Mesenchymal stem cell (in vitro differentiated cells and primary cell): ENCODE data around the gene RPS27L.
A peak's percentile ranks its signal among the peaks of the same experiment; 100 is the strongest.

Source experiments
- DNase-seq: peaks from one replicate; pipeline ENCODE4 v3.0.0-alpha.2; 2013
- H2AFZ ChIP-seq: one replicate; pipeline ENCODE4 v1.6.1; 2013; ENCODE audit warnings: low read depth, mild to moderate bottlenecking, control low read depth, inconsistent platforms, low read length, moderate library complexity
- H2AK5ac ChIP-seq: 2 replicates; pipeline ENCODE4 v1.6.1; 2013; ENCODE audit warnings: low read length, moderate library complexity, mild to moderate bottlenecking, inconsistent platforms; ENCODE audit not compliant: severe bottlenecking
- H2BK120ac ChIP-seq: one replicate; pipeline ENCODE4 v1.6.1; 2013; ENCODE audit warnings: low read depth, mild to moderate bottlenecking, inconsistent platforms, low read length, moderate library complexity
- H2BK12ac ChIP-seq, 2 experiments: one replicate each; pipeline ENCODE4 v1.6.1; 2013; ENCODE audit warnings: inconsistent platforms in 2 of 2, low read length in 2 of 2, mild to moderate bottlenecking in 2 of 2, moderate library complexity in 2 of 2, control low read depth in 1 of 2
- H2BK15ac ChIP-seq: one replicate; pipeline ENCODE4 v1.6.1; 2013; ENCODE audit warnings: mild to moderate bottlenecking, low read depth, inconsistent platforms; ENCODE audit not compliant: poor library complexity, severe bottlenecking
- H2BK5ac ChIP-seq: 2 replicates; pipeline ENCODE4 v1.6.1; 2013; ENCODE audit warnings: low read depth, mild to moderate bottlenecking, low read length, control low read depth, inconsistent platforms; ENCODE audit not compliant: poor library complexity, severe bottlenecking
- H3K14ac ChIP-seq, 2 experiments: one replicate each; pipeline ENCODE4 v1.6.1; 2013; ENCODE audit warnings: inconsistent platforms in 2 of 2, low read length in 2 of 2, control low read depth in 1 of 2, mild to moderate bottlenecking in 1 of 2, moderate library complexity in 1 of 2
- H3K18ac ChIP-seq, 2 experiments: one replicate each; pipeline ENCODE4 v1.6.1; 2013; ENCODE audit warnings: inconsistent platforms in 2 of 2, low read length in 2 of 2, control low read depth in 1 of 2, low read depth in 1 of 2, mild to moderate bottlenecking in 1 of 2
- H3K23ac ChIP-seq, 2 experiments: one replicate each; pipeline ENCODE4 v1.6.1; 2013; ENCODE audit warnings: inconsistent platforms in 2 of 2, low read length in 2 of 2, mild to moderate bottlenecking in 2 of 2, moderate library complexity in 2 of 2, control low read depth in 1 of 2
- H3K27ac ChIP-seq: 2 replicates; pipeline ENCODE4 v1.5.1; 2013; ENCODE audit warnings: mild to moderate bottlenecking, moderate library complexity, low read length, control low read depth, inconsistent platforms; ENCODE audit not compliant: poor library complexity, severe bottlenecking
- H3K27me3 ChIP-seq, 2 experiments: 2 replicates each; pipeline versions ENCODE4 v1.6.1 to v1.7.0; 2013; ENCODE audit warnings: low read length in 2 of 2, mild to moderate bottlenecking in 2 of 2, moderate library complexity in 2 of 2, control low read depth in 1 of 2, inconsistent platforms in 1 of 2; ENCODE audit not compliant: control insufficient read depth in 1 of 2, insufficient read depth in 1 of 2
- H3K36me3 ChIP-seq, 2 experiments: 2 replicates each; pipeline versions ENCODE4 v1.6.1 to v1.7.0; 2013; ENCODE audit warnings: low read length in 2 of 2, control low read depth in 1 of 2, inconsistent platforms in 1 of 2, low read depth in 1 of 2, mild to moderate bottlenecking in 1 of 2; ENCODE audit not compliant: insufficient read depth in 2 of 2, control insufficient read depth in 1 of 2
- H3K4ac ChIP-seq, 2 experiments: one replicate each; pipeline ENCODE4 v1.6.1; 2013; ENCODE audit warnings: inconsistent platforms in 2 of 2, low read length in 2 of 2, mild to moderate bottlenecking in 2 of 2, moderate library complexity in 2 of 2, control low read depth in 1 of 2, low read depth in 1 of 2
- H3K4me1 ChIP-seq: 2 replicates; pipeline ENCODE4 v1.6.1; 2013; ENCODE audit warnings: low read depth, low read length, control low read depth; ENCODE audit not compliant: control insufficient read depth, insufficient read depth
- H3K4me2 ChIP-seq: 2 replicates; pipeline ENCODE4 v1.6.1; 2013; ENCODE audit warnings: low read length, mild to moderate bottlenecking, inconsistent platforms; ENCODE audit not compliant: poor library complexity, severe bottlenecking
- H3K4me3 ChIP-seq, 2 experiments: 2 replicates each; pipeline versions ENCODE4 v1.5.1 to v1.7.0; 2013; ENCODE audit warnings: low read length in 2 of 2, mild to moderate bottlenecking in 2 of 2, control low read depth in 1 of 2, low read depth in 1 of 2; ENCODE audit not compliant: insufficient read depth in 1 of 2
- H3K79me1 ChIP-seq: replicated peaks from 2 replicates; pipeline ENCODE4 v1.6.1; 2013; ENCODE audit warnings: mild to moderate bottlenecking, control low read depth, low read length, inconsistent platforms; ENCODE audit not compliant: poor library complexity, severe bottlenecking
- H3K9ac ChIP-seq: 2 replicates; pipeline ENCODE4 v1.7.0; 2013; ENCODE audit warnings: mild to moderate bottlenecking, low read length, moderate library complexity
- H3K9me3 ChIP-seq: 2 replicates; pipeline ENCODE4 v1.7.0; 2013; ENCODE audit warnings: mild to moderate bottlenecking, low read length; ENCODE audit not compliant: control insufficient read depth
- H4K8ac ChIP-seq: one replicate; pipeline ENCODE4 v1.6.1; 2013; ENCODE audit warnings: inconsistent platforms, mild to moderate bottlenecking, low read length, moderate library complexity
- H4K91ac ChIP-seq: one replicate; pipeline ENCODE4 v1.6.1; 2013; ENCODE audit warnings: mild to moderate bottlenecking, low read length, inconsistent platforms
- WGBS: methylation state at CpG from one replicate; pipeline ENCODE4 v1.1.7; 2013; ENCODE audit warnings: mixed read lengths; 5-methylcytosine and 5-hydroxymethylcytosine counted together

RPS27L gene

GRCh38 chr15:63178034-63178433 lies 20.8 kb upstream of the RPS27L start:
- no peak overlapping the region for H3K27ac ChIP-seq
- H3K4me1 ChIP-seq = peaks cover 4% of the 10 kb centered on the region
- H3K4me3 ChIP-seq = no peak overlapping the region
- no peak overlapping the region for H4K91ac ChIP-seq
- H3K18ac ChIP-seq = peak overlapping the region in 1 of 2 experiments; percentile 4
- 61% methylated on average over 4 of the region's 5 CpGs for WGBS
- H2AK5ac ChIP-seq = no peak overlapping the region
- H2BK5ac ChIP-seq = no peak overlapping the region
- H2BK12ac ChIP-seq = peak overlapping the region; percentile 24 to 63
- no peak for DNase-seq
- no peaks in the 10 kb centered on the region for H3K36me3 ChIP-seq
- peak overlapping the region; percentile 24 for H4K8ac ChIP-seq
- no peak overlapping the region for H3K4ac ChIP-seq
- no peak overlapping the region for H2BK15ac ChIP-seq
- H3K4me2 ChIP-seq = no peak overlapping the region
- H3K27me3 ChIP-seq = no peaks in the 10 kb centered on the region
- H3K14ac ChIP-seq = no peak overlapping the region
- H3K23ac ChIP-seq = no peak overlapping the region
- no peak overlapping the region for H2AFZ ChIP-seq
- no peaks in the 10 kb centered on the region for H3K79me1 ChIP-seq
- H3K9ac ChIP-seq = no peak overlapping the region
- no peaks in the 10 kb centered on the region for H3K9me3 ChIP-seq
- no peak overlapping the region for H2BK120ac ChIP-seq

GRCh38 chr15:63176302-63176701 lies 19.0 kb upstream of the RPS27L start:
- Histone ChIP-seq H3K4ac (no peak overlapping the region), H3K9me3 (no peaks in the 10 kb centered on the region), H3K36me3 (no peaks in the 10 kb centered on the region), H3K23ac (no peak overlapping the region), H3K27ac (no peak overlapping the region), H2BK120ac (no peak overlapping the region), H4K91ac (no peak overlapping the region), H3K4me2 (no peak overlapping the region), H2AK5ac (no peak overlapping the region), H3K4me3 (no peak overlapping the region), H4K8ac (no peak overlapping the region), H2BK12ac (no peak overlapping the region), H3K79me1 (no peaks in the 10 kb centered on the region), H3K14ac (no peak overlapping the region), H3K9ac (no peak overlapping the region), H3K27me3 (no peaks in the 10 kb centered on the region), H3K4me1 (peaks cover 4% of the 10 kb centered on the region), H2BK15ac (no peak overlapping the region), H3K18ac (no peak overlapping the region), H2AFZ (no peak overlapping the region), H2BK5ac (no peak overlapping the region)
- WGBS = 90% methylated on average over 3 of the region's 3 CpGs
- DNase-seq = no peak

DNA sequence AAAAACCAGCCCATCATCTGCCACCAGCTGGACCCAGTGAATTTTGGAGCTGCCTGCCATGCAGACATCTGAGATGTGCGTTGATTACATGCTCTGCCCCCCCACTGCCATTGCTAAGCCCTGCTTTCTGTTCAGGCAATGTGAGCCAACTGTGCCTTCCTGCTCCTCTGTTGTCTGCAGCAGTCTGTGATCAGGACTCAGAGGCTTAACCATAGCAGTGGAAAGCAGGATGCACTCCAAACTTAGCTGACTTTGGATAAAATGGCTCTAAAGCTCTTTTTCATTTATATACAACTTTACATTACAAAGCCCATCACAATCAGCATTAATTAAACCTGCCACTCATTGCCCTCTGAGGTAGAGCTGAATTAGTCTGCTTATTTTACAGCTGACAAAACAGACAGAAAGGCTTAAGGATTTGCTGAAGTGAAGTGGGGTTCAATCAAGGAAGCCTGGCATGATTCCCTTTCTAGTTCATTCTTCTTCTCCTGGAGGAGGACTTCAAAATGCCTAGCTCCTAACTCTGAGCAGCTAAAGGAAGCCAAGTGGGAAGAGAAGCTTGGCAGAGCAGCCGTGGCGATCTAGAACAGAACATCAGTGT lies 15.7 kb upstream of the RPS27L start:
- Histone ChIP-seq H2AFZ (no peak overlapping the region), H3K23ac (no peak overlapping the region), H2BK120ac (no peak overlapping the region), H3K4me3 (no peak overlapping the region), H4K8ac (no peak overlapping the region), H3K9ac (no peak overlapping the region), H3K18ac (no peak overlapping the region), H2BK5ac (no peak overlapping the region), H3K27ac (no peak overlapping the region), H4K91ac (no peak overlapping the region), H3K14ac (no peak overlapping the region), H3K27me3 (no peaks in the 10 kb centered on the region), H3K4ac (no peak overlapping the region), H3K79me1 (no peaks in the 10 kb centered on the region), H3K9me3 (no peaks in the 10 kb centered on the region), H2BK15ac (no peak overlapping the region), H2BK12ac (no peak overlapping the region), H3K4me1 (peaks cover 2% of the 10 kb centered on the region), H3K4me2 (no peak overlapping the region), H3K36me3 (no peaks in the 10 kb centered on the region), H2AK5ac (no peak overlapping the region)
- 73% methylated on average over 3 of the region's 3 CpGs for WGBS
- DNase-seq = no peak

- H3K14ac ChIP-seq = no peak overlapping the region
- no peak overlapping the region for H2BK120ac ChIP-seq
- H3K27ac ChIP-seq = no peak overlapping the region
- H3K4me1 ChIP-seq = peaks cover 2% of the 10 kb centered on the region
- no peak overlapping the region for H3K9ac ChIP-seq
- H3K9me3 ChIP-seq = no peaks in the 10 kb centered on the region
- H3K4me3 ChIP-seq = no peak overlapping the region
- H3K79me1 ChIP-seq = no peaks in the 10 kb centered on the region
- no peak overlapping the region for H3K4me2 ChIP-seq
- no peaks in the 10 kb centered on the region for H3K27me3 ChIP-seq
- no peak overlapping the region for H2AFZ ChIP-seq
- DNase-seq = no peak
- H4K8ac ChIP-seq = no peak overlapping the region
- no peak overlapping the region for H2BK5ac ChIP-seq
- H3K18ac ChIP-seq = no peak overlapping the region
- H2BK15ac ChIP-seq = no peak overlapping the region
- no peak overlapping the region for H3K4ac ChIP-seq
- WGBS = 98% methylated on average over 2 of the region's 5 CpGs
- H2AK5ac ChIP-seq = no peak overlapping the region
- H2BK12ac ChIP-seq = no peak overlapping the region
- H3K23ac ChIP-seq = no peak overlapping the region
- H4K91ac ChIP-seq = no peak overlapping the region
- H3K36me3 ChIP-seq = no peaks in the 10 kb centered on the region
Measured at GRCh38 chr15:63172376-63172775, 15.1 kb upstream of the RPS27L start.
